Measurements from ENCODE around the gene EIF3L.

EIF3L gene

DNA sequence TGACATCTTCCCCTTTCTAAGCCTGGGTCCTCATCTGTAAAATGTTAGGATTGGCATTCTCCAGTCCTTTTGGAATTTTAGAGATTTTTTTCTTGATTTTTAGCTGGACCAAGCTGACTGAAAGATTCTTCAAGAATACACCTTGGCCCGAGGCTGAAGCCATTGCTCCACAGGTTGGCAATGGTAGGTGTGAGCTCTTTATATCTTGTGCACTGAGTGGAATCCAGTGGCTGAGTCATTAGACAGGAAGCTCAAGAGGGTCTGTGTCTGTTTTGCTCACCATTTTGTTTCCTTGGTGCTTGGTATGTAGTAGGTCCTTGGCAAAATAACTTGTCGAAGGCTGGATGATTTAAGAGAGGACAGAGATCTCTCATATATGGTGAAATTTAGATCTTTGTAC, 6.2 kb downstream of the EIF3L start:
- no peak for DNase-seq

GRCh38 chr22:37860796-37861421, 11.7 kb downstream of the EIF3L start:
- no peak for DNase-seq

GRCh38 chr22:37862570-37863325, 13.5 kb downstream of the EIF3L start:
- DNase-seq: no peak

DNA sequence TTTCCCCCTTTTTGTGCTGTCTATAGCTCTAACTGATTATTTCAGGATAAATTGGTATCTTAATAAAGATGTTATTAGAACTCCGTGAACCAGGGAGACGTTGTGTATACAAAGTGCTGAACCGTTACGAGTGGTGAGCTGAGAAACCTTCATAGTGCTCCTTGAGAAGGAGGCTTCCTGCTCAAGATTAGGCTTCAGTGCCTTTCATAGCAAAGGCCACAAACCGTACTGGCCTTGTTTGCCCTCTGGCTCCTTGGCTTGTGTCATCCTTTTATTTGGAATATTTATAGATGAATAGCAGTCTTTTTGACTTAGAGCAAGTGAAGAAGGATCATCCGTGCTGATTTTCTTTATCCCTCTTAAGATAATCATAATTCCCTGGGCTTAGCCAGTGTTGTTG, 16.3 kb downstream of the EIF3L start:
- no peak for DNase-seq

- DNase-seq: no peak
Measured at GRCh38 chr22:37870273-37870672, 21.1 kb downstream of the EIF3L start.

DNA sequence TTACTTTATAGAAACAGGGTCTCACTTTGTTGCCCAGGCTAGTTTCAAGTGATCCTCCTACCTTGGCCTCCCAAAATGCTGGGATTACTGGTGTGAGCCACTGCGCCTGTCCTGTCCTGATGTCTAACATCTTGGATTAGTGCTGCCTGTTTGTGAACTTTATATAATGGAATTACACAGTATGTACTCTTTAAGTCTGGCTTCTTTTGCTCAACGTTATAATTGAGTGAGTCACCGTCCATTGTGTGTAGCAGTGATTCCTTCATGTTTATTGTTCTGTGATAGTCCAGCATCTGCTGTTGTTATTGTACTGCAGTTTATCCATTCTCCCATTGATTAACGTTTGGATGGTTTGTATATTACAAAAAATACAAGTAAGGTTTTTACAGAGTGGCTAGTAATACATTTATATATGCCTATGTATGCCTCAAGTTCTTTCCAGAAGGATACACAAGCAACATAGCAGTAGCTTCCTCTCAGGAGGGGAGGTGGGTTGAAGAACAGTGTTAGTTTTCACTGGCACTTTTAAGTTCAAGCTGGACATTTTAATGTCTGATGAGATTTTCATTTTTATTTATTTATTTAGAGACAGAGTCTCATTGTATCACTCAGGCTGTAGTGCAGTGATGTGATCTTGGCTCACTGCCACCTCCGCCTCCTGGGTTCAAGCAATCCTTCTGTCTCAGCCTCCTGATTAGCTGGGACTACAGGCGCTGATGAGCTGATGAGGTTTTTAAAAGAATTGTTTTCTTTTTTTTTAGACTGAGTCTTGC, 31.6 kb downstream of the EIF3L start:
- no peak for DNase-seq

DNA sequence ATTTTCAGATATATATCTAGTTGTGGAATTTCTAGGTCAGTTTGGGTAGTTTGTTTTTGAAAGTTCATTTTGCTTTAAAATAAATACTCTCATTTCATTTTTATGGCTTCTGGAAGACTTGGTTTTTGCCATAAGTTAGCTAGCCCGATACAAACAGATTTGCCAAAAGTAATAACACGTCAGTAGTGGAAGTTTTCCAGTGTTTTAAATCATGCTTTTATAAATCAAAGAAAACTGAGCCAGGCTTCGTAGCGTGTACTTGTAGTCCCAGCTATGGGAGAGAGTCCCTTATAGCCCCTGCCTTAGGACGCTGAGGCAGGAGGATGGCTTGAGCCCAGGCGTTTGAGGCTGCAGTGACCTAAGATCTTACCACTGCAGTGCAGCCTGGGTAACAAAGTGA, 35.2 kb downstream of the EIF3L start:
- DNase-seq: no peak

DNA sequence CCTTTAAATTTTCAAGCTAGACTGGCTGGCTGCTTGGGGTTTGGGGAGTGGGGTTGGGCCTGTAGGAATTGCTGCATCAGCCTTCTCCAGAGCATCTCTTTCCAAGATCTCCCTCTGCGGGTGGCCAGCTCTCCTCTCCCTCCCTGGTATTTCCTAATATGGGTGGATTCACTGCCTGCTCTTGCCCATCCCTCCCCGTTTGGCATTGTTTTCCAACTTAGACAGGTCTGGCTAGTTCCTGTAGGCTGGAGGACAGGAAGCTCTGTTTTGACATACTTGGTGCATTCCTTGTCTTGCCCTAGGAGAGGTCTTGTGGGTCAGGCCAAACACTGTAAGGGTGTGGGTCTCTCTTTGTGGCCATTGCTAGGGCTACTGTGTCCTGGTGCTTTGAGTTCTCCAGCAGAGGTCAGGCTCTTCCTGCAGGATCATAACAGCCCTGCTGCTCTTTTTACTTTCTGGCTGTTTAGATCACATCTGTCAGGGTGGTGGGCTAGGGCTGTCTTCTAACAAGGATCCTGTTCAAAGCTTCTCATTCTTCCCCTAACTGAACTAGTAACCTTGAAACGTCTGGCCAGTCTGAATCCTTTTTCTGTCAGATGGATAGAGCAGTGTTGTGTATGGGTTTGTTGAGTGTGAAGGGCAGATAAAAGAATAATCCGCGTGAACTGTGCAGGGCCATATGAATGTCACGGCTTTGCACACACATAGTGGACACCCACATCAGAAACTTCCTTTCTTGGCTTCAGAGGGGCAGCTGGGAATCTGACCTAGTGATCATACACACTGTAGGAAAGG, 38.6 kb downstream of the EIF3L start:
- no peak for DNase-seq

DNA sequence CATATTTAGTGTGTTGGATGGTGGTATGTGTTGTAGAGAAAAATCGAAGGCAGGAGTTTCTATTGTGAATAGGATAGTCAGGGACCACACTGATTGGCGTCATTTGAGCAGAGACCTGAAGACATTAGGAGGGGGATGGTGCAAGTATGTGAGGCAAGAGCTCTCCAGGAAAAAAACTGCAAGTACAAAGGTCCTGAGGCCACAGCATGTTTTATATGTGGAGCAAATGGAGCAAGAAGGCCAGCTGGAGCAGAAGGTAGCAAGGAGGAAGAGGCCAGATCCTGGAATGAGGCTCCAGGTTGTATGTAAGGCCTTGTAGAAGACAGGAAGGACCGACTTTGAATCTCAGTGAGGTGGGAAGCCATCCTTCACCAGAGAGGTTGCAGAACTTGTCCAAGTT, 42.7 kb downstream of the EIF3L start:
- no peak for DNase-seq

DNA sequence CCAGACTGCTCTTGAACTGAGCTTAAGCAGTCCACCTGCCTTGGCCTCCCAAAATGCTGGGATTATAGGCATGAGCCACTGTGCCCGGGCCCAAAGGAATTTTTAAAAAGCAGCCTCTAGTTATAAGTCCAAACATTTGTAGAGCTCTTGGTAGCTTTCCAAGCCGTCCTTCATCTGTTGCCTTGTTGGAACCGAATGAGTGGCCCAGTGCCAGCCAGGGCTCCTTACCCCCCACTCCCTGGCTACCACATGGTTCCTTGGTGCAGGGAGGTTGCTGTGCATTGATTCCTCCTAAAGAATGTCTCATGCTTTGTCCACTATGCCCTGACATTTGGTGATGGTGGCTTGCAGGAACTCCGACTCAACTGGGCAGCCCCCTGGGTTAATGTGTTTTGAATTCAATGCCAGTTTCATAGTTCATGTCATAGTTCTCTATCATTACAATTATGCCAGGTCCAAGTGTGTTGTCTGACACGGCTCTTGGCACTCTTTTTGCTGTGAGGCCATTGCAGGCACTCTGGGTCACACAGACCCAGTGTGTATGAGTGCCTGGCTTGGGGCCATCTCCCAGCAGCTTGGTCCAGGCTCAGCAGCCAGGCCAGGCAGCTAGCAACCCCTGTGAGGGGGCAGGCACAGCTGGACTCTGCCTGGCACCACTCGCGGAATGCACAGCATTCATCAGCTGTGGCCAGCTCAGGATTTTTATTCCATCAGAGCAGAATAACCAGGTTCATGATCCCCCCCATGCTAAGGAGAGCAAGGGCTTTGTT, 43.5 kb downstream of the EIF3L start:
- DNase-seq: no peak

GRCh38 chr22:37893583-37893983, 44.4 kb downstream of the EIF3L start:
- DNase-seq: no peak

DNA sequence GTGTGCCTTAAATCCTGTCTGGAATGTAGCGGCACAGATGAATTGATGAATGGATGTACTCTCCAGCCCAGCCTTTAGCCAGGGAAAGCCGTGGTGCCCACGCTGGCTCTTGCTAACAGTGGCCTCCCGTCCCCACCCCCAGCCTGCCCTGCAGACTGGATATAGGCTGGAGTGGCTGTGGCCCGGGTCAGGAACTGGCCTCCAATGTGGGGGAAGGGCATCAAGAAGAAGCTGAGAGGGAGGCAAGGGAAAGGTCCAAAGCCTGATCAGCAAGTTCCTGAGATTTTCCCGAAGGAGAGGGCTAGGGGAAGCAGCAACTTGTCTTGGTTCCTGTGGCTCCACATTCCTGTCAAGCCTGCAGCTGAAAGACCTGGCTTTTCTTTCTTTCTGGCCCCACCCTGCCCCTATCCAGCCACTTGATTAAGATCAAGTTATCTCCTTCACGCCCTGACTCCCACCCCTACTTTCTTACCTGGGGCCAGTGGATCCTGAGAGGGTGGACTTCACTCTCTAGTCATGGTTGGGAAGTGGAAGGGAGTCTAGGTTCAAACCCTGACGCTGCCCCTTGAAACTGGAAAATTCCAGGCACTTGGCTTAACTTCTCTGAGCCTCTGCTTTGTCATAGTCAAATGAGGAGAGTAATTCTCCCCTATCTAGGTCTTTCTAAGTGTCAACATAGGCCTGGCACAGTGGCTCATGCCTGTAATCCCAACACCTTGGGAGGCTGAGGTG, 45.9 kb downstream of the EIF3L start:
- DNase-seq: no peak

DNA sequence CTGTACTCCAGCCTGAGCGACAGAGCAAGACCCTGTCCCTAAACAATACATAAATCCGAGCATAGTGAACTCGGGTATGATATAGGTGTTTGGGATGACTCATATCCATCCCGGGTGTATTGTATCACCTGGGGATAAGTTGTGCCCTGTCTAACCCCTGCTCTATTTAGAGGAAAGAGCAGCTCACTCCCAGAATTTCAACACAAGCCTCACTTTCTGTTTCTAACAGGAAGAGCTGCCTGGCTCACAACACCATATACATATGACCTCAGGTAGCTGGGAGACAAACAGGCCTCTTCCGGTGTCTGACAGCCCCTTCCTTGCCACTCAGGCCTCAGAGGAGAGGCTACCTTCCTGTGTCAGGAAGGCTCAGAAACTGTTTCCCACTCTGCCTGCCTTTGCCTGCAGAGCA, 47.0 kb downstream of the EIF3L start:
- DNase-seq: no peak

DNA sequence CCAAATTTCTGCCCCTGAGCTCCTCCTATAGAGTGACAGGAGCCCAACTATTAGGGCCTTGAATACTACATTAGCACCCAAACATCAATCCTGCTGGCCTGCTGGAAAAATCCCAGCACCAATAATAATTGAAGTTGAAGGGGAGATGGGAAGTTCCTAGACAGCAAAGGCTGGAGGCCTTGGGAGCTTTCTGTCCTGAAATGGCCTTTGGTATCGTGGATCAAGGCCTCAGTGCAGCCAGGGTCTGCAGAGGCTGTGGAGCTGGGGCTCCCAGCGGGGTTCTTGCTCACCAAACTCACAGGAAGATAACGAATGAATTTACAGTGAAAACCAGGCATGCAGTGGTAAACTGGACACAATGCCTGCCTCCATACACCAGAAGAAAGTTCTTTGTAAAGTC, 47.7 kb downstream of the EIF3L start:
- DNase-seq: no peak

DNA sequence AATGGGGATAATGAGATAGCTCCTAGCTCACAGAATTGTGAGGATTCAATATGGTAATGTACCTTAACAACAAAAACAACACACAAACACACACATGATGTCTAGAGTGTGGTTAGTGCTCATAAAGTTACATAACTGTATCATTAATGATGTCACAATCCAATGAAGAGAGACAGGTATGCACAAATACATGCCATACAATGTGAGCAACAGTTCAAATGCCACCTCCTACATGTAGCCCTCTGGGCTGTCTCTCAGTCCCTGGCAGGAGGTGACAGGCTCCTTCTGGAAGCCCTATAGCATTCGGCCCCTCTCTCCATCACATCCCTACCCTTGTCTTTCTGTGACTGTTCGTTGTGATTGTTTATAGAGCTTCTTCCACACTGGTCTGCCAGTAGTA, 48.6 kb downstream of the EIF3L start:
- no peak for DNase-seq

DNA sequence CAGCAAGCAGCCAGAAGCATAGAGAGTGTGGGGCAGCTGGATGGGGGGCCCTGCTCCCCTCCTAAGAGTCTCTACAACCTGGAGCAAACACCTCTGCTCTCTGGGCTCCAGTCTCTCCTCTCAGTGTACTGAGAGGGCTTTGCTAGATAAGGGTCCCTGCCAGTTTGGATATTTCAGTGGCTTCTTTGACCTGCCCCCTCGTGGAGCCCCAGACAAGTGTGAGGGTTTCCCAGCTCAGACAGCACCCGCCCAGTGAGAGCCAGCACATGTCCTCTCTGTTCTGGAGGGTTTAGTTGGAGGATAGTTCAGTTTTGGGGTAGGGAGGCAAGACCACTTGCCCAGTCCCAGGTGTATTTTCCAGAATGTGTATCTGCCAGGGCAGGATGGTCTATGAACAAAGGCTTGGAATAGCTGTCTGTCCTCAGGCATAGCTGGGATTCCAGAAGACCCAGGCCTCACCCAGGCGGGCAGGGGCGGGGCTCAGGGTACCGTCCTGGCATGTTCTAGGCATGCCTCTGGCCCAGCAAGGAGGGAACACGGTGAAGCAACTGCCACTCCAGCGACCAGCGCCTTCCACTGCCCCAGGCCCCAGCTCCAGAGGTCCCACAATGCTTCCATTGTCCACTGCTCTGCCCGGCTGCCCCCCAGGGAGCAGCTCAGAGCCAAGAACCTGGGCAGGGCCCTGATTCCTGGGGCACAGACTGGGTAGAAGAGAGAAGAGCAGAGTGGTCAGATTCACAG, 49.4 kb downstream of the EIF3L start:
- DNase-seq: no peak

- DNase-seq: peak; percentile 84
Measured at GRCh38 chr22:37904572-37905533, 55.6 kb downstream of the EIF3L start.

DNA sequence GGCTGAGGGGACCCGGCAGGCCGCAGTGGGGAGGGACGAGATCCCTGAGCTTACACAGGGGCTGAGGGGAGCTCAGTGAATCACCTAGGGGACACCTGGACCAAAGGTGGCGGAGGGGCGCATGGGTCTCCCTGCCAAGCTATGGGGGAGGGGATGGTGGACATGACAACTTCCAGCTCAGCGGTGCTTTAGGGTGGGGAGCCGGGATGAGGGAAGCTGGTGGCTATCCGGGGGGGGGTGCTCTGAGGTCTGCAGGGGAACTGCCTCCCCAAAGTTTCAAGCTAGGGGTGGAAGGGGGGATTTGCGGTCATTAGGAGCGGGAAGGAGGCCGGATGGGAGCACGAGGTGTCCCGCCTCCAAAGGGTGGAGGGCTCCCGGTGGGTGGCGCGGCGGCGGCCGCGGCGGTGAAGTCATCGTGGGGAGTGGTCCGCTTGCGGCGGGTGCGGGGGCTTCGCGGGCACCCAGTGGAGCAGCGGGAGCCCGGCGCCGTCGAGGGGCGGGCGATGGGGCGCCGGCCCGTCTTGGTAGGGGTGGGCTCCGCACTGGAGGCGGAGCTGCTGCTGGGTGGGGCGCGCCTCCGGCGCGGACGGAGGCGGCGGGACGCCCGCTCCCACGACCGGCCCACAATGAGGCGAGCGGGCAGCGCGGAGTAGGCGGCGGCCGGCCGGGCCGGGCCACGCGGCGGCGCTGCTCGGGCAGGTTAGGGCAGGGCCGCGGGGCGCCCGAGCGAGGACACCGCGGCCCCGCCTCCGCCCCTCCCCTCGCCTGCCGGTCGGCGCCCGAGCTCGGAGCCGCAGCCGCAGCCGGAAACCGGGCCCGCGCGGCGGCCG, 56.5 kb downstream of the EIF3L start, which contains the start of gene MICALL1:
TSS of gene MICALL1 (plus strand) at position 764 of the 830 bp plus-strand sequence. CDS start 126 bp downstream, outside the sequence.
- DNase-seq: peak; percentile 29
